SU-DHL-6 (cell line): ENCODE data around the gene RIPOR2.

Source experiments
- H2AFZ ChIP-seq: fragments of 200-600 bp; sonication (generic); 2 replicates; pipeline ENCODE4 v1.6.1; 2014; ENCODE audit warnings: low read depth, mild to moderate bottlenecking, moderate library complexity, mixed read lengths, antibody characterized with exemption, low read length; ENCODE audit not compliant: severe bottlenecking
- H3F3A ChIP-seq: fragments of 200-600 bp; shearing (Covaris generic); 2 replicates; pipeline ENCODE4 v1.6.0; 2016; ENCODE audit warnings: antibody characterized with exemption, mild to moderate bottlenecking; ENCODE audit not compliant: insufficient read depth
- H3K27ac ChIP-seq: fragments of 200-600 bp; sonication (generic); 2 replicates; pipeline ENCODE4 v1.5.1; 2016; ENCODE audit warnings: low read depth, mild to moderate bottlenecking, low read length, moderate library complexity, mixed read lengths
- H3K27me3 ChIP-seq: fragments of 200-600 bp; sonication (generic), shearing (Covaris generic); 2 replicates; pipeline ENCODE4 v1.6.0; 2014; ENCODE audit warnings: mild to moderate bottlenecking, low read length
- H3K36me3 ChIP-seq: fragments of 200-600 bp; sonication (generic); 2 replicates; pipeline ENCODE4 v1.6.1; 2014; ENCODE audit warnings: mild to moderate bottlenecking, low read length, mixed read lengths
- H3K4me2 ChIP-seq: fragments of 300-600, 200-600 bp; shearing (Covaris generic), sonication (generic); 2 replicates; pipeline ENCODE4 v1.6.0; 2014; ENCODE audit warnings: low read length, low read depth, mild to moderate bottlenecking; ENCODE audit not compliant: poor library complexity, severe bottlenecking
- H3K4me3 ChIP-seq: fragments of 200-600 bp; sonication (generic); 2 replicates; pipeline ENCODE4 v1.5.1; 2014; ENCODE audit warnings: antibody characterized with exemption, low read length, mild to moderate bottlenecking, mixed read lengths; ENCODE audit not compliant: insufficient read depth, poor library complexity, severe bottlenecking
- H3K79me2 ChIP-seq: fragments of 200-600 bp; sonication (generic); 2 replicates; pipeline ENCODE4 v1.6.1; 2014; ENCODE audit warnings: mild to moderate bottlenecking, low read length, moderate library complexity; ENCODE audit not compliant: insufficient read depth
- H3K9ac ChIP-seq: fragments of 200-600 bp; sonication (generic); 2 replicates; pipeline ENCODE4 v1.7.0; 2014; ENCODE audit warnings: mild to moderate bottlenecking, low read length
- H3K9me2 ChIP-seq: fragments of 200-600 bp; sonication (generic); replicated peaks from 2 replicates; pipeline ENCODE4 v1.6.1; 2014; ENCODE audit warnings: low read length; ENCODE audit not compliant: insufficient read depth
- H3K9me3 ChIP-seq: fragments of 200-600 bp; sonication (generic); 2 replicates; pipeline ENCODE4 v1.6.1; 2014; ENCODE audit warnings: low read length, mixed read lengths; ENCODE audit not compliant: insufficient read depth
- H4K20me1 ChIP-seq: fragments of 200-600 bp; sonication (generic); 2 replicates; pipeline ENCODE4 v1.6.1; 2014; ENCODE audit warnings: low read depth, mild to moderate bottlenecking, antibody characterized with exemption, low read length, moderate library complexity, mixed read lengths
- CTCF ChIP-seq: fragments of 200-600 bp; sonication (generic); IDR thresholded peaks from one replicate; pipeline ENCODE4 v1.5.1; 2017; ENCODE audit warnings: antibody characterized with exemption, mild to moderate bottlenecking, low read length, moderate library complexity; ENCODE audit not compliant: insufficient read depth, poor library complexity, severe bottlenecking
- EZH2phosphoT487 ChIP-seq: fragments of 200-600 bp; sonication (generic), shearing (Covaris generic); conservative IDR thresholded peaks from 2 replicates; pipeline ENCODE4 v1.6.1; 2018; ENCODE audit warnings: mild to moderate bottlenecking, antibody characterized with exemption, low read length, moderate library complexity, mixed read lengths

The RIPOR2 gene

DNA sequence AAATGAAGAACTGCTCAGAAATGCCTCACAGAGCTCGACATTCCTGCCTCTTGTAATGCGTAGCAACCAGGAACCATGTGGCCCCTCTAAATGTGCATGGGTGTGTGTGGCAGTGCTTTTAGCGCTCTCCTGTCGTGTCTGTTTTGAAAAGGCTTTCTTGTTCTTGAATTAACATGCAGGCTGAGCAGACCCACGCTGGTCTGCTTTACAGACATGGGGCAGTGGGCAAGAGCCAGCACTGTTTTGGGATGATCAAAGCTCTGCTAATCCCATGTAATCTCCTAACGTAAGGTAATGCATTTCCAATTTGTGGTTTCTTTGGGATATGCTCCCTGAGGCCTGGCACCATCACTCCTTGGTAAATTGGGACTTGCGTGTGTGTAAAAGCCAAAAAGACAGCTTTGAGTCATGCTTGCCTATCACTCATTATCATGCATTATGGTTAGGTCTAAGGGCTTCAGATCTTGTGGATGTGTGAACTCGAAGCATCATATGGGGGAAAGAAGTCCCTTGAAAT, 11.8 kb downstream of the RIPOR2 start:
- Histone ChIP-seq H3K79me2 (peaks cover 99% of the 10 kb centered on the region), H3K9me2 (no peaks in the 10 kb centered on the region), H3K27me3 (no peaks in the 10 kb centered on the region), H3K27ac (peak overlapping the region; percentile 24; the same call in 1 of the 2 replicates), H3F3A (peaks cover 48% of the 10 kb centered on the region), H3K9me3 (no peaks in the 10 kb centered on the region), H3K36me3 (peaks cover 16% of the 10 kb centered on the region), H3K9ac (no peak overlapping the region), H3K4me2 (no peak overlapping the region), H4K20me1 (peaks cover 28% of the 10 kb centered on the region), H3K4me3 (no peak overlapping the region), H2AFZ (no peak overlapping the region)
- TF ChIP-seq EZH2phosphoT487, result no peak

DNA sequence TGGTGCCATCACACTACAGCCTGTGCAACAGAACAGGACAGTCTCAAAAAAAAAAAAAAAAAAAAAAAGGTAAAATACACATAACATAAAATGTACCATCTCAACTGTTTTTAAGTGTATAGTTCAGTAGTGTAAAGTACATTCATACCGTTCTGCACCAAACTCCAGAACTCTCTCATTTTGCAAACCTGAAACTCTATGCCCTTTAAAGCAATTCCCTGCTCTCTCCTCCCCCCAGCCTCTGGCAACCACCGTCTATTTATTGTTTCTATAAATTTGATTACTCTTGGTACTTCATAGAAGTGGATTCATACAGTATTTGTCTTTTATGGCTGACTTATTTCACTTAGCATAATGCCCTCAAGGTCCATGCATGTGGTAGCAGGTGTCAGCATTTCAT, 12.9 kb downstream of the RIPOR2 start:
- H2AFZ ChIP-seq, result no peak overlapping the region
- peaks cover 17% of the 10 kb centered on the region; the same call in 1 of the 2 replicates for H4K20me1 ChIP-seq
- no peaks in the 10 kb centered on the region for H3K27me3 ChIP-seq
- no peak overlapping the region for H3K4me3 ChIP-seq
- H3K9ac ChIP-seq, result 0 out of 2 replicates have a peak overlapping the region, but pooled peaks have one; percentile 19
- H3K79me2 ChIP-seq, result peaks cover 99% of the 10 kb centered on the region
- H3K27ac ChIP-seq, result peak overlapping the region; percentile 81
- H3K9me3 ChIP-seq, result no peaks in the 10 kb centered on the region
- H3K4me2 ChIP-seq, result peak overlapping the region; percentile 47
- peaks cover 8% of the 10 kb centered on the region for H3K36me3 ChIP-seq
- peaks cover 45% of the 10 kb centered on the region for H3F3A ChIP-seq
- H3K9me2 ChIP-seq, result no peaks in the 10 kb centered on the region
- no peak for TF ChIP-seq CTCF

- Histone ChIP-seq H4K20me1 (peaks cover 10% of the 10 kb centered on the region; the same call in 1 of the 2 replicates), H3K36me3 (peaks cover 4% of the 10 kb centered on the region; the same call in 1 of the 2 replicates), H3K9me3 (no peaks in the 10 kb centered on the region), H3F3A (peaks cover 43% of the 10 kb centered on the region), H2AFZ (no peak overlapping the region), H3K79me2 (peaks cover 99% of the 10 kb centered on the region), H3K9ac (peak overlapping the region; percentile 19; the same call in 1 of the 2 replicates), H3K4me2 (peak overlapping the region; percentile 47), H3K4me3 (peak overlapping the region; percentile 8), H3K9me2 (no peaks in the 10 kb centered on the region), H3K27ac (peak overlapping the region; percentile 81), H3K27me3 (no peaks in the 10 kb centered on the region)
- TF ChIP-seq EZH2phosphoT487 (no peak), CTCF (no peak)
Observed at GRCh38 chr6:24922170-24922569, 13.6 kb downstream of the RIPOR2 start.

- Histone ChIP-seq H3K9me2 (no peaks in the 10 kb centered on the region), H4K20me1 (no peaks in the 10 kb centered on the region), H3K9me3 (no peaks in the 10 kb centered on the region), H3K4me3 (peak overlapping the region; percentile 1), H3K36me3 (peaks cover 4% of the 10 kb centered on the region; the same call in 1 of the 2 replicates), H2AFZ (no peak overlapping the region), H3K27me3 (no peaks in the 10 kb centered on the region), H3K9ac (peak overlapping the region; percentile 30), H3K4me2 (peak overlapping the region; percentile 47), H3K79me2 (peaks cover 98% of the 10 kb centered on the region), H3K27ac (peak overlapping the region; percentile 81), H3F3A (peaks cover 54% of the 10 kb centered on the region)
- TF ChIP-seq CTCF, result no peak
- TF ChIP-seq EZH2phosphoT487, result no peak
Observed at GRCh38 chr6:24920136-24920535, 15.6 kb downstream of the RIPOR2 start.
